IPS-18c (cell line): ENCODE measurements around the gene NUMA1.
A peak's percentile ranks its signal among the peaks of the same experiment; 100 is the strongest.

Source experiments
- H3K4me3 ChIP-seq: 2 replicates; pipeline ENCODE4 v1.7.0; 2013; ENCODE audit warnings: low read depth, mild to moderate bottlenecking, low read length, moderate library complexity; ENCODE audit not compliant: insufficient read depth
- H3K9me3 ChIP-seq: one replicate; pipeline ENCODE4 v1.6.1; 2013; ENCODE audit warnings: mild to moderate bottlenecking, low read length, moderate library complexity; ENCODE audit not compliant: control insufficient read depth, insufficient read depth

The NUMA1 gene, protein sequence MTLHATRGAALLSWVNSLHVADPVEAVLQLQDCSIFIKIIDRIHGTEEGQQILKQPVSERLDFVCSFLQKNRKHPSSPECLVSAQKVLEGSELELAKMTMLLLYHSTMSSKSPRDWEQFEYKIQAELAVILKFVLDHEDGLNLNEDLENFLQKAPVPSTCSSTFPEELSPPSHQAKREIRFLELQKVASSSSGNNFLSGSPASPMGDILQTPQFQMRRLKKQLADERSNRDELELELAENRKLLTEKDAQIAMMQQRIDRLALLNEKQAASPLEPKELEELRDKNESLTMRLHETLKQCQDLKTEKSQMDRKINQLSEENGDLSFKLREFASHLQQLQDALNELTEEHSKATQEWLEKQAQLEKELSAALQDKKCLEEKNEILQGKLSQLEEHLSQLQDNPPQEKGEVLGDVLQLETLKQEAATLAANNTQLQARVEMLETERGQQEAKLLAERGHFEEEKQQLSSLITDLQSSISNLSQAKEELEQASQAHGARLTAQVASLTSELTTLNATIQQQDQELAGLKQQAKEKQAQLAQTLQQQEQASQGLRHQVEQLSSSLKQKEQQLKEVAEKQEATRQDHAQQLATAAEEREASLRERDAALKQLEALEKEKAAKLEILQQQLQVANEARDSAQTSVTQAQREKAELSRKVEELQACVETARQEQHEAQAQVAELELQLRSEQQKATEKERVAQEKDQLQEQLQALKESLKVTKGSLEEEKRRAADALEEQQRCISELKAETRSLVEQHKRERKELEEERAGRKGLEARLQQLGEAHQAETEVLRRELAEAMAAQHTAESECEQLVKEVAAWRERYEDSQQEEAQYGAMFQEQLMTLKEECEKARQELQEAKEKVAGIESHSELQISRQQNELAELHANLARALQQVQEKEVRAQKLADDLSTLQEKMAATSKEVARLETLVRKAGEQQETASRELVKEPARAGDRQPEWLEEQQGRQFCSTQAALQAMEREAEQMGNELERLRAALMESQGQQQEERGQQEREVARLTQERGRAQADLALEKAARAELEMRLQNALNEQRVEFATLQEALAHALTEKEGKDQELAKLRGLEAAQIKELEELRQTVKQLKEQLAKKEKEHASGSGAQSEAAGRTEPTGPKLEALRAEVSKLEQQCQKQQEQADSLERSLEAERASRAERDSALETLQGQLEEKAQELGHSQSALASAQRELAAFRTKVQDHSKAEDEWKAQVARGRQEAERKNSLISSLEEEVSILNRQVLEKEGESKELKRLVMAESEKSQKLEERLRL (N-terminal part only)

DNA sequence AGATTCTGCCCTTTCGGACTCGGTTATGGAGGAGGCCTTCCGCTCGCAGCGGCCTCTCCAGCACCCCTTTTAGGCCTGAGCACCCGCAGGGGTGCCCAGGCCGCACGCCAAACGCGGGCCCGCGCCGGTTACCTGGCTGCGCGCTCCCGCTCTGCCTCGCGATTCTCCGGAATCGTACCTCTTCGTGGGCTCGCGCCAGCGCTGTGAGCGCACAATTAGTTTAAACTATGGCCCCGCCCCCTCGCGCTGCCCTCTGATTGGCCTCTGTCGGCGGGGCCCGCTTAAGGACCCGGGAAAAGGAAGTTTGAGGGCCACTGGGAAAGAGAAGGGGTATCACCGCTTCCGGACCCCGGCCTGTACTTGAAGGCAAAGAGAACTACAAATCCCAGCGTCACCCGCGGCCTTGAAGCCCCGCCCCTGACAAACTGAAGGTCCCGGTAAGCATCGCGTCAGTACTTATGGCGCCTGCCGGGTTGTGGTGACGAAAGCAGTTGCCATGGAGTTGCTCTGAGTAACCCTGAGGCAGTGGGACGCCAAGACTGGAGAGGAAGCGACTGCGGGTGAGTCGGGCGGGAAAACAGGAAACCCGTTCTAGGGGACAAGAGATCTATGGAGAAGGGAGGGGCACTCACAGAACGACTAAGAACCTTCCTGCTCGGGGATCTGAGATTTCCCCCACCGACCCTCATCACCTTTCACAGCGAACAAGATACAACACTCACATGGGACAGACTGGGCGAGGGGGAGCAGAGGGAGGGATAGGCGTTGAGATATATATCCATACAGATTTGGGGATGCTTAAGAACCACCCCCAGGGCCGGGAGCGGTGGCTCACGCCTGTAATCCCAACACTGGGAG lies at the start of gene NUMA1, which contains the start of gene LRRC51:
TSS of gene NUMA1 (minus strand) at position 217 of the 858 bp plus-strand sequence. CDS start 44,599 bp downstream, outside the sequence.
TSS of gene LRRC51 (plus strand) at position 525 of the 858 bp plus-strand sequence. CDS start 8,234 bp downstream, outside the sequence.
- Histone ChIP-seq H3K9me3 (no peaks in the 10 kb centered on the region), H3K4me3 (peak within 1 kb of the TSS; percentile 83)

DNA sequence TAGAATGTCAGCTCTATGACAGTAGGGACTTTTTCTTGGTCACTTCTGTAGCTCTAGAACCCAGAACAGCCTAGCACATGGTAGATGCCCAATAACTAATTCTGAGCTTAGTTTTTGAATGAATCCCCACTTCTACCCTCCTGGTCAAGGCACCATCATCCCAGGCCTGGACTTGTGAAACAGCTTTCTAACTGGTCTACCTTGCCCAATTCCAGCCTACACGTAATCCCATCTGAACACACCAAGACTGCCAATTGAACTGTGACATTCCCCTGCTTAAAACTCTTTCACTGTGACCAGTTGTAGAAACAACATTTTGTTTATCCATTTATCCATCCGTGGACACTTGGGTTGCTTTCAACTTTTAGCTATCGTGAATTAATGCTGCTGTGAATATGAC lies 49.0 kb upstream of the NUMA1 start:
- no peak overlapping the region for H3K4me3 ChIP-seq
- no peaks in the 10 kb centered on the region for H3K9me3 ChIP-seq

DNA sequence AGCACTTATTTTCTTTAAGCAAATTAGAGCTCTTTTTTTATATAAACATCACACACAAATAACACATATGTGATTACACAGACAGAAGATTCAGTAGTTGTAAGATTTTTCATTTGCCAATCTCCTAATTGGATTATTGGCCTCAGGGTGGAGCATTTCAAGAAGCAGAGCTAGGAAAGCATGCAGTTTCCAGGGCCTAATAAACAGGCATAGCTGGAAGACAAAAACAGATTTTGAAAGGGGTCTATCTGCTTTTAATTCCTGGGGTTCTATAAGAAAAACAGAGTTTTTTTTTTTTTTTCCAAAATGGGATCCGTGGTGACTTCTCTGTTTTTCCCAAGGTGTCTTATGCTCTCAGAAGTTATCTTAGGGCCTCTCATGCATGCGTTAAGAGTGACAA lies 47.6 kb upstream of the NUMA1 start:
- Histone ChIP-seq H3K4me3 (no peak overlapping the region), H3K9me3 (no peaks in the 10 kb centered on the region)

DNA sequence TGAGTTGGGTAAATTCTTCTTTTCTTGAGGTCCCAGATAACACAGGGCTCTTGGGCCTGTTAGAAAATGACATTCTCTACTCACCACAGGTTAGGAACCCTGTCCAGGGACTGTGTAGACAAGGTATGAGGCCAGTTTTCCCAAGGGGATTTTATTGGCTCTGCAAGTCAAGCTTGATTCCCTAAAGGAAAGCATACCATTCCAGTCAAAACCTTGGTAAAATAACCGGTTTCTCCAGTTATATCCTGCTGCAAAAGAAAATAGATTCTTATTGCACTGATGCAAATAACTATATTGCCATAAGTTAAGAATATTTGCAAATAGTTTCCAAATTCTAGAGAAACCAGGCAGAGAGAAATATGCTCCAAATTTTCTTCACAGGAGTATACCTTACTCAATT lies 45.6 kb upstream of the NUMA1 start:
- H3K4me3 ChIP-seq, result no peak overlapping the region
- no peaks in the 10 kb centered on the region for H3K9me3 ChIP-seq

DNA sequence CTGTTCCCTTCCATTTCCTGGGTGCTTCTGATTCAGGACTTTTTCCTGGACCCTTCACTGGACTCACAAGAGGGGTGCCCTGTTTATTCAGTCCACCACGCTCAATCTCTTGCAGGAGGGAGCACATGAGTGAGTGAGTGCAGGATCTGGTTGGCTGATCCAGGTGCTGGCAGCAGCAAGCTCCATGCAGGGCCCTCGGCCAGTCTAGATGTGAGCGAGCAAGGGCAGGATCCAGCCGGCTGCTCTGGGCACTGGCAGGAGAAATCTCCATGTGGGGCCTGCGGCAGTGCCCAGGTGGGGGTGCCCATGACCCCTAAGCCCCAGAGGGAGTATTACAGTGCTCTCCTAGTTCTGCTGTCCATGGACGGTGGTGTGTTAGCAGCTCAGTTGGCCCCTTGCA lies 43.7 kb upstream of the NUMA1 start:
- H3K4me3 ChIP-seq, result no peak overlapping the region
- no peaks in the 10 kb centered on the region for H3K9me3 ChIP-seq

DNA sequence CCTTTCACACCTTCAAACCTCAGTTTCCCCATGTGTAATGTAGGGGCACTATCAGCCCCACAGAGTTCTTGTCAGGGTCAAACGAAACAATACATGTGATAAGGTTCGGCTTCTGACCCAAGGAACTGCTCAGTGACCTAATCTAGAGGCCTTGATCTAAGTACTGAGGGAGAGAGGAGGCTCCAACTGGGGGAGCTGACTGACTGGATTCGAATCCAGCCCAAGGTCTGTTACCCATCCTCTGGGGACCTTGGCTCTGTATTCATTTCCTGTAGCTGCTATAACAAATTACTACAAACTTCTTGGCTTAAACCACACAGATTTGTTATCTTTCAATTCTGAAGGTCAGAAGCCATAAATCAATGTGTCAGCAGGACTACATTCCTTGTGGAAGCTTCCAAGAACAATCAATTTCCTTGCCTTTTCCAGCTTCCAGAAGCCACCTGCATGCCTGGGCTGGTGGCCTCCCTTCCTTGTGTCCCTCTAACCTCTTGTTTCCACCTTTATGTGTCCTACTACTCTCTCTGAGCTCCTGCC lies 42.8 kb upstream of the NUMA1 start:
- Histone ChIP-seq H3K9me3 (no peaks in the 10 kb centered on the region), H3K4me3 (no peak overlapping the region)

DNA sequence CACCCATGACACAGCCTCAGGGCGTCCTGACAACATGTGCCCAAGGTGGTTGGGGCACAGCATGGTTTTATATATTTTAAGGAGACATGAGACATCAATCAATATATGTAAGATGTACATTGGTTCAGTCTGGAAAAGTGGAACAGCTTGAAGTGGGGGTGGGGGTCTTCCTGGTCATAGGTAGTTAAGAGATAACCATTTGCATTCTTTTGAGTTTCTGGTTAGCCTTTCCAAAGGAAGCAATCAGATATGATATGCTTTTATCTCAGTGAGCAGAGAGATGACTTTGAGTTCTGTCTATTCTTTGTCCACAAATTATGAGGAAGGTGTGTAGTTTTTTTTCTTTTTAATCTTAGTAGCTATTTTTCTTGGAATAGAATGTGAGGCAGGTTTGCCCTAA lies 42.3 kb upstream of the NUMA1 start:
- Histone ChIP-seq H3K9me3 (no peaks in the 10 kb centered on the region), H3K4me3 (no peak overlapping the region)

DNA sequence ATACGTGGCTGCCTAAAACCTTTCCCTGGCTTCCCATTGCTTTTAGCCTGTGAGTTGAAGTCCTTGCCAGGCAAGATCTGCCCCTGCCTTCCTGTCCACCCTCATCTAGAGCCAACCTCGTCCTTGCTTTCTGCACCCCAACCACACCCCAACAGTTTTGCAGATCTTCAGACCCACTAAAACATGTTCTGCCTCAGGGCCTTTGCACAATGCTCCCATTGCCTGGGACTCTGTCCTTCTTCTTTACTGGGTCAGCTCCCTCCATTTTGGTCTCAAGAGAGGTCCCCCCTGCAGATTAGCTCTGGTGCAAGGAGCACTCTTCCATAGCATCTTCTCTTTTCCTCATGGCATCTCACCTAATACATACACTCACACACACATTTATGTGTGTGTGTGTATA lies 40.6 kb upstream of the NUMA1 start:
- Histone ChIP-seq H3K9me3 (no peaks in the 10 kb centered on the region), H3K4me3 (no peak overlapping the region)

DNA sequence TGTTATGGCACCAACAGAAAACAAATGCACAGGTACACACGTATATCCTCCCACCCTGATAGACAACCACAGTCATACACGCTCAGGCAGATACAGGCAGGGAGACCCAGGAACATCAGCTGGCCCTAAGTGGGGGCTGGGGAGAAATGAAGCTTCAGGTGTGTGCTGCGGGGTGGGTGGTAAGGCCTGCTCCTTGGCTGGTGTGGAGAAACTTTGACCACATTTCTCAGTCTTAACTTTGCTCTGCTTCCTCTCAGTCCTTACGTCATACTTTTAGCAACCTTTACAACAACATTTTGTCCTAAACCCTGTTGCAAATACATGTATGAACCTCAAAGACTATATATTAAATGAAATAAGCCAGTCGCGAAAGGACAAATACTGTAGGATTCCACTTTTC lies 38.9 kb upstream of the NUMA1 start:
- Histone ChIP-seq H3K4me3 (no peak overlapping the region), H3K9me3 (no peaks in the 10 kb centered on the region)

DNA sequence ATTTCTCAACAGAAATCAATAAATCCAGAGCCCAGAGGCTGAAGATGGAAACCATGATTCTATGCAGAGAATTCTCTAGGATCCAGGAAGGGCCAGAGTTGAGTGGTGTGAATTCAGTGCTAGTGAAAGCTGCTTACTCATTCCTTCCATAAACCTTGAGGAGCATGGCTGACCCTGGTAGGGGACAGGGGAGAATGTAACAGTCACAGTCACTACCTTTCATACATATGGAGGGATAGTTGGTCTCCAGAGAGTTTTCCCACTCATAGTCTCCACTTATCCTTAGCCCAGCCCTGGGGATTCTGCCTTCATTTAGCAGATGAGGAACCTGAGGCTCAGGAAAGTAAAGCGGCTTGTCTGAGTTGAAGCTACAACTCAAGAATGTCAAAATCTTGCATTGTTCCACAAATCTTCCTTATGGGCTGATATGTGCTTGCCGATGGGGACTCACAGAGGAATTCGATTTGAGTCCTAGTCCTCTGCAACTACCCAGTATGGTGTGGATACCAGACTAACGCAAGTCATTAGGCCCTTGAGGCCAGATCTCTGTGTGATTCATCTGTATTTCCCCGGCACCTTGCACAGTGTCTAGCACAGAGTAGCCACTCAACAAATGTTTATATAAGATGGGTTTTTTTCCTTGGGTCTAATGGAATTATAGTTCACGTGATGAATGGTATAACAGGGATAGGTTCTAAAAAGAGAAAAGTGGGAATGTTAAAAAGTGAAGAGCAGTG lies 35.8 kb upstream of the NUMA1 start:
- H3K4me3 ChIP-seq, result no peak overlapping the region

DNA sequence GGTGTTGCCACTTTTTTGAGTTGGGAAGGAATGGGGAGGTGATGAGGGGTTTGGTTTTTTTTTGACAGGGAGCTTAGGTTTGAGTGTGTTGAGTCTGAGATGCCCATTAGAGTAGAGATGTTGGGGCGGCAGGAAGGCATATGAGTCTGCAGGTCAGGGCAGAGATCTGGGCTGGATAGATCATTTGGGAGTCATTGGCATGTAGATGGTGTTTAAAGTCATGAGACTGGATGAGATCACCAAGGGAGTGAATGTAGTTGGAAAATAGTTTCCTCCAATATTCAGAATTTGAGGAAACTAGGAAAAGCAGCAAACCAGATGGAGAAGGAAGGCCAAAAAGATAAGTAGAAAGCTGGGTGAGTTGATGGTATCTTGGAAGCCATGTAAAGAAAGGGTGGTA lies 34.2 kb upstream of the NUMA1 start:
- Histone ChIP-seq H3K4me3 (no peak overlapping the region), H3K9me3 (no peaks in the 10 kb centered on the region)

More for the DNA sequence above, 35.8 kb upstream of the NUMA1 start:
- H3K9me3 ChIP-seq, result no peaks in the 10 kb centered on the region

DNA sequence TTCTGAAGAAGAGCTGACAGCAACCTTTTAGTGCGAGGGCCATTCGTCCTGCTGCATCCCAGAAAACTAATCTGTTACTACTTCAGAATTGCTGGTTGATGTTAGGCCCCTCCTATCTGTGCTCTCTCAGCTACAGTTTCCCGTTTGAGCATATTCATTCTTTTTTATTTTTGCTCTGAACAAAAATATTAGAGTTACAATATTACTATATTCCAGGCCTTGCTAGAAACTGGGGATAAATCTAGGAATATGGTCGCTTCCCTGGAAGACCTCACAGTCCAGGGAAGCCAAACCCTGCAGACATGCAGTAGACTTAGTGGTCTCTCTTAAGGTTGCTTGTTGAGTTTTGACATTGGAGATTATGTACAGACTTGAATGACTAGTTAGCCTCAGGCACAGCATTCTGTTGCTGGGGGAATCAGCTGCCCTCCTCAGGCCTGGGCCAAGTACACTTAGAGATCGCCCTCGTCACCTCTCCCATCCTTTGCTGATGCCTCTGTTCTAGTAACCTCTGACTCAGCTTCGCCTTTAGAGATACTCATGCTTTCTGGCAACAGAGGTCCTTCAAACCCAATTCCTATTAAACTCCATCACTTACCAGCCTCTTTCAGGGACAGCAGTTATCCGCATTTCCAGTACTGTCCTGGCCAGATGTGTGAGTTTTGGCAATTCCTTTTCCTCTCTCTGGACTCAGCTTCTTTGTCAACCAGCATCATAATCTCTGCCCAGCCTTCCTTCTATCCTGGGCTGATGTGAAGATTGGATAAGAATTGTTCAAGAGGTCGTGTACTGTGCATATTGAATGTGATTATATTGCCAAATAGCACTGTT lies 32.9 kb upstream of the NUMA1 start:
- Histone ChIP-seq H3K4me3 (peak overlapping the region; percentile 86), H3K9me3 (no peaks in the 10 kb centered on the region)

DNA sequence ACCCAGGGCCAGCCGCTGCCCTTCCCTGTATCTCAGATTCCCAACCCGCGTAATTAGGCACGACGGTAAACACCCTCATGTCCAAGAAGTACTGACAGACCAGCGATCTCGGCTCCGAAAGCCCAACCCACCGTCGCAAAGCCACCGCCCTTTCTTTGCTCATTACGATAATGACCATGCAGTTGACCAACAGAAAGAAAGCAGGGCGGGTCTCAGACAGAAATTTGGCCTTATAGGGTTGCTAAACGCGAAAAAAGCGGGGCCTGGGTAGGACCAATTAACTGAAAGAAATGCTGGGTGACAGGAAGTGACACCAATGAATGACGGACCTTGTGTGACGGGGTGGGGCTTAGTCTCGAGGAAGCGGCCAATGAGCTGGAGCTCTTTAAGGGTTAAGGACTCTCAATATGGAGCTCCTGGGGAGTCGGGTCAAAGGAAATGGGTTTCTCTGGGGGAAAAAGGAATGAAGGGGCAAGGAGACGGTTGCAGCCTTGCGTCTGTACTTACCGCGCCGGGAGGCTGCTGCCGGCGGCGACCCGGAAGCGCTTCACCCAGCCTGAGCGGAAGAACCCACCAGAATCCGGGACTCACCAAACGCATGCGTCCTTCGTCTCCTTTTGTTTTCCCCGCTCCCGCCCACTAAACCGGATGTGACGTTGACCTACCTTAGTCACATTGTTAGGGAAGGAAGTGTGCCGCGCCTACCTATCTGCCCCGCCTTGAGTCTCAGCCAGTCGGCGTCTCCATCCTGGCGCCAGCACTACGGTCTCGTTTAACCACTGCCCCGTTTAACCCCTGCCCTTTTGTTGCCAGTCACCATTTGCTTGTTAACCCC lies 32.0 kb upstream of the NUMA1 start, which contains the start of gene ANAPC15:
TSS of gene ANAPC15 (minus strand) at position 553 of the 835 bp plus-strand sequence. CDS start 1,419 bp downstream, outside the sequence.
- Histone ChIP-seq H3K4me3 (peak within 1 kb of the TSS; percentile 86), H3K9me3 (no peaks in the 10 kb centered on the region)
